Activated CD8-positive, alpha-beta memory T cell treated with anti-CD3 and anti-CD28 coated beads, Interleukin-2, amount 10 ng/mL, durations not matched to agents 7 days and 5 days (primary cell): ENCODE data around the gene SLC22A15. TPM values are rescaled to one million over a fixed set of nuclear protein-coding genes. Genes with fewer than 3 reads are reported as not detected.
"Not testable (repeated sequence)": the region's sequence is repeated elsewhere in the genome, so short reads cannot be mapped to it uniquely, and the experiment has no call there.

Experiments
- ATAC-seq: fragments of 150-1000 bp; cut with Tn5 transposase; one replicate; pipeline ENCODE4 v1.10.0; 2021; ENCODE audit warnings: moderate library complexity
- CTCF ChIA-PET: fragments of 350-600 bp; sonication (Branson Sonifier 250); formaldehyde crosslinking; loops from one replicate; lab custom pipeline; 2021; ENCODE audit warnings: antibody characterized with exemption; lab: Charles Lee
- DNase-seq: peaks from one replicate; pipeline ENCODE4 v3.0.0-alpha.2; 2020
- H3K27ac Mint-ChIP-seq: one replicate; pipeline ENCODE4 v1.8.0; 2021; ENCODE audit warnings: mild to moderate bottlenecking, mixed read lengths
- H3K27me3 Mint-ChIP-seq: one replicate; pipeline ENCODE4 v1.8.0; 2021; ENCODE audit warnings: mixed read lengths
- H3K36me3 Mint-ChIP-seq: one replicate; pipeline ENCODE4 v1.8.0; 2021; ENCODE audit warnings: mild to moderate bottlenecking, mixed read lengths
- H3K4me1 Mint-ChIP-seq: one replicate; pipeline ENCODE4 v1.8.0; 2021; ENCODE audit warnings: mixed read lengths
- H3K4me3 Mint-ChIP-seq: one replicate; pipeline ENCODE4 v1.8.0; 2021; ENCODE audit warnings: mild to moderate bottlenecking, moderate library complexity, mixed read lengths
- H3K9me3 Mint-ChIP-seq: one replicate; pipeline ENCODE4 v1.8.0; 2022; ENCODE audit warnings: low read depth, mixed read lengths
- total RNA-seq, 2 experiments: library from RNA; stranded (reverse); gene quantifications; one replicate each; pipeline ENCODE4 v1.2.3, GENCODE V29; 2021

SLC22A15 gene
- total RNA-seq, 2 experiments from 2014 or later, result 1.8 to 2.3 TPM

DNA sequence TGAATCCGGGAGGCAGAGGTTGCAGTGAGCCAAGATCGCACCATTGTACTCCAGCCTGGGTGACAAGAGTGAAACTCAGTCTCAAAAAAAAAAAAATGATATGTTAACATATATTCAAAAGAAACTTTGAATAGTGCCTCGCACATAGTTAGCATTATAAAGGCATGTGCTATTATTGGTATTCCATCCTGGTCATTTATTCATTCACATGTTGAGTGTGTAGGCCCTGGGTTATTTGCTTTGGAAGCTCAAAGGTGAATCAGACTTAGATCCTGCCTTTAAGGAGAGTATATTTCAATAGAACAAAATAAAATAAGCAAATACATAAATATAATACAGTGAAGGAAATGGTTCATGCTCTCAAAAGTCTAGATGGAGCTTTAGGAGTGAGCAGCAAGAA, 13.4 kb downstream of the SLC22A15 start:
- Mint-ChIP-seq H3K4me3 (no peak overlapping the region), H3K27ac (no peak overlapping the region), H3K36me3 (no peaks in the 10 kb centered on the region), H3K9me3 (no peaks in the 10 kb centered on the region), H3K4me1 (peaks cover 6% of the 10 kb centered on the region), H3K27me3 (no peaks in the 10 kb centered on the region)
- CTCF ChIA-PET, result interaction anchor here (1.4 kb wide), 1 partner anchor 30 kb away, joined by 4 read pairs; no protein-coding TSS in a partner anchor
- no peak for DNase-seq
- ATAC-seq, result no peak

DNA sequence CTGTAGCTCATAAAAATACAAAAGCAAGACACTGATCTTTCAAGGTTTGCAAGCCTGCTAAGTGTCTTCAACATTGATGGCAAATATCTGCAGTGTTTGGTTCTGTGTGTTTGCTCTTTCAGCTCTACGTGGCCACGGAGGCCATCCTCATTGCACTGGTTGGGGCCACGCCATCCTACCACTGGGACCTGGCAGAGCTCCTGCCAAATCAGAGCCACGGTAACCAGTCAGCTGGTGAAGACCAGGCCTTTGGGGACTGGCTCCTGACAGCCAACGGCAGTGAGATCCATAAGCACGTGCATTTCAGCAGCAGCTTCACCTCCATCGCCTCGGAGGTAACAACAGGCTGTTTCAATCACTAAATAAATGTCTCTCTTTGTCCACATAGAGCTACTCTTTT, 15.6 kb downstream of the SLC22A15 start:
- CTCF ChIA-PET, result interaction anchor here (1.2 to 1.7 kb wide), 2 partner anchors 10 to 147 kb away, joined by 4 to 11 read pairs; no protein-coding TSS in a partner anchor
- Mint-ChIP-seq H3K36me3 (peaks cover 5% of the 10 kb centered on the region), H3K27me3 (peaks cover 2% of the 10 kb centered on the region), H3K4me1 (peaks cover 6% of the 10 kb centered on the region), H3K9me3 (peaks cover 3% of the 10 kb centered on the region), H3K4me3 (no peak overlapping the region), H3K27ac (no peak overlapping the region)
- ATAC-seq (no peak), DNase-seq (no peak)

- not testable (repeated sequence) for ATAC-seq, H3K4me3 Mint-ChIP-seq, H3K27ac Mint-ChIP-seq, DNase-seq, H3K4me1 Mint-ChIP-seq, H3K27me3 Mint-ChIP-seq
- peaks cover 23% of the 10 kb centered on the region for H3K9me3 Mint-ChIP-seq
- CTCF ChIA-PET, result interaction anchor here (0.9 kb wide), 1 partner anchor 17 kb away, joined by 4 read pairs; no protein-coding TSS in a partner anchor
- peaks cover 29% of the 10 kb centered on the region for H3K36me3 Mint-ChIP-seq
These were observed 21.6 kb downstream of the SLC22A15 start for GRCh38 chr1:115997921-115998320.

DNA sequence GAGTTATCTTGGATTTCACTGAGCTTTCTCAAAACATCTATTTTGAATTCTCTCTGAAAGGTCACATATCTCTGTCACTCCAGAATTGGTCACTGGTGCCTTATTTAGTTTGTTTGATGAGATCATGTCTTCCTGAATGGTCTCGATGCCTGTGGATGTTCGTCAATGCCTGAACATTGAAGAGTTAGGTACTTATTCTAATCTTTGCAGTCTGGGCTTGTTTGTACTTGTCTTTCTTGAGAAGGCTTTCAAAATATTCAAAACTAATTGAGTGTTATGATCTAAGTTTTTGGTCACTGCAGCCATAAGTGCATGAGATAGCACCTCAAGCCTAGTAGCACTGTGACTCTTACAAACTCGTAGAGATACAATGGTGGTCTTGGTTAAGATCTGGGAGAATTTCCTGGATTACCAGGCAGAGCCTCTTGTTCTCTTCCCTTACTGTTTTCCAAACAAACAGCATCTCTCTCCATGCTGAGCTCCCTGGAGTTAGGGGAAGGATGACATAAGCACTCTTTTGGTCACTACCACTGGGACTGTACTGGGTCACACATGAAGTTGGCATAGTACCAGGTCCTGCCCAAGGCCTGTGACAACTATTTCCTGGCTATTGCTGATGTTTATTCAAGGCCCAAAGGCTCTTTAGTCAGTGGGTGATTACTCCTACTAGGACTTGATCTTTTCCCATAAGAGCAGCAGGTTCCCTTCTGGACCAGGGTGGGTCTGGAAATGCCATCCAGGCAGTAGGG, 25.6 kb downstream of the SLC22A15 start:
- CTCF ChIA-PET, result interaction anchor here (1.1 kb wide), 1 partner anchor 8 kb away, joined by 3 read pairs; no protein-coding TSS in a partner anchor
- Mint-ChIP-seq H3K36me3 (peaks cover 32% of the 10 kb centered on the region), H3K27me3 (peaks cover 6% of the 10 kb centered on the region), H3K4me1 (peaks cover 13% of the 10 kb centered on the region), H3K27ac (no peak overlapping the region), H3K9me3 (peaks cover 22% of the 10 kb centered on the region), H3K4me3 (no peak overlapping the region)
- DNase-seq (no peak), ATAC-seq (no peak)

GRCh38 chr1:116002781-116003420, 26.6 kb downstream of the SLC22A15 start:
- ATAC-seq (no peak), DNase-seq (no peak)
- CTCF ChIA-PET, result interaction anchor here (1.1 kb wide), 1 partner anchor 9 kb away, joined by 3 read pairs; no protein-coding TSS in a partner anchor
- Mint-ChIP-seq H3K27me3 (peaks cover 5% of the 10 kb centered on the region), H3K9me3 (peaks cover 17% of the 10 kb centered on the region), H3K36me3 (peaks cover 22% of the 10 kb centered on the region), H3K4me1 (peaks cover 15% of the 10 kb centered on the region), H3K4me3 (no peak overlapping the region), H3K27ac (no peak overlapping the region)

- CTCF ChIA-PET, result no interaction called here
- Mint-ChIP-seq H3K9me3 (peaks cover 8% of the 10 kb centered on the region), H3K36me3 (peaks cover 14% of the 10 kb centered on the region), H3K27ac (no peak overlapping the region), H3K27me3 (peaks cover 2% of the 10 kb centered on the region), H3K4me1 (peaks cover 15% of the 10 kb centered on the region), H3K4me3 (no peak overlapping the region)
- DNase-seq, result no peak
- no peak for ATAC-seq
These were observed 27.5 kb downstream of the SLC22A15 start for GRCh38 chr1:116003823-116004222.

DNA sequence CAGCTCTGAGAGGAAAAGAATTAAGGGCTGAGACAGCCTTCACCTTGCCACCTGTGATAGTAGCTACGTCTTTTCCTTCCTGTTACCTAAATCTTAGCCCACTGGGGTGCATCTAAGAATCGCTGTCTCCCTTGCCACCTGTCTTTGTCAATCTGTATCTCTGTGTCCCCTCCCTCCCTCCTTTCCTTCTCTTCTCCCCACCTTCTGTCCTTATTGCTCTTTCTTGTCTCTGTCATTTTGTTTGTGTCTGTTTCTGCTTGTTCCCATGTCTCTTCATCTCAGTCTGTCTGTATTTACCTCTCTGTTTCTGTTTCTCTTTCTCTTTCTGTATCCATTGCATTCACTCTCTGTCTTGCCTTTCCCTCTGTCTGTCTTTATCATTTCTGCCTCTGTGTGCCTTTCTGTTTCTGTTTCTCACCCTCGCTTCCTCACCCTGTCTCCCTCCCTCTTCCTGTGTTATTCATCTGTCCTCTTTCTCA, 30.2 kb downstream of the SLC22A15 start:
- CTCF ChIA-PET, result interaction anchor here (0.8 to 1.9 kb wide), 4 partner anchors 14 to 398 kb away, joined by 3 to 13 read pairs (median 8); no protein-coding TSS in a partner anchor
- DNase-seq (no peak), ATAC-seq (peak; percentile 94)
- Mint-ChIP-seq H3K9me3 (peaks cover 2% of the 10 kb centered on the region), H3K27ac (peak overlapping the region; percentile 87), H3K27me3 (peaks cover under 1% of the 10 kb centered on the region), H3K4me3 (peak overlapping the region; percentile 79), H3K36me3 (peaks cover 7% of the 10 kb centered on the region), H3K4me1 (peaks cover 15% of the 10 kb centered on the region)

- CTCF ChIA-PET, result interaction anchor here (3.3 kb wide), 1 partner anchor 11 kb away, joined by 13 read pairs; no protein-coding TSS in a partner anchor
- Mint-ChIP-seq H3K4me3 (no peak overlapping the region), H3K27me3 (no peaks in the 10 kb centered on the region), H3K9me3 (peaks cover 2% of the 10 kb centered on the region), H3K4me1 (peaks cover 15% of the 10 kb centered on the region), H3K27ac (no peak overlapping the region), H3K36me3 (peaks cover 4% of the 10 kb centered on the region)
- DNase-seq (no peak), ATAC-seq (no peak)
These were observed 32.5 kb downstream of the SLC22A15 start for GRCh38 chr1:116008656-116009390.

GRCh38 chr1:116012716-116013115, 36.4 kb downstream of the SLC22A15 start:
- peaks cover 2% of the 10 kb centered on the region for H3K27me3 Mint-ChIP-seq
- H3K4me3 Mint-ChIP-seq, result no peak overlapping the region
- no peaks in the 10 kb centered on the region for H3K4me1 Mint-ChIP-seq
- H3K27ac Mint-ChIP-seq, result no peak overlapping the region
- CTCF ChIA-PET, result interaction anchor here (0.7 kb wide), 1 partner anchor 11 kb away, joined by 3 read pairs; no protein-coding TSS in a partner anchor
- H3K36me3 Mint-ChIP-seq, result no peaks in the 10 kb centered on the region
- no peaks in the 10 kb centered on the region for H3K9me3 Mint-ChIP-seq
- DNase-seq (no peak), ATAC-seq (no peak)

DNA sequence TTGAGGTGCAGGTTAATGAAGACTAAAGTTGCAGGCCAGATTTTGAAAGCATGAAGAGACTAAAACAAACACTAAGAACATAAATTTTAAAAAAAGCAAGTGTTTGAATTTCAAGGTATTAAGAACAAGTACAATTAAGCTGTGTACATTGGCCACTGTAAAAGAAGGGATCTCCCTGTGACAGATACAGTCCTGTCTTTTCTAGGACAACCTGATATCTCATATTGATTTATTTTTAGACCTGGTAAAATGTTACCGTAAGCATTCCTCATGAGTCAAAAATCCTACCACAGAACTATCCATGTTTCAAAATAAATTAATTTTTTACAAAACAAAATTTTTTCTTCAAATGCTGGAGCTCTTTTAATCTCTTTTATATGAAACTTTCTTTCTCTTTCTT, 39.4 kb downstream of the SLC22A15 start:
- Mint-ChIP-seq H3K4me3 (no peak overlapping the region), H3K9me3 (no peaks in the 10 kb centered on the region), H3K27me3 (peaks cover 2% of the 10 kb centered on the region), H3K27ac (no peak overlapping the region), H3K4me1 (peaks cover 2% of the 10 kb centered on the region), H3K36me3 (no peaks in the 10 kb centered on the region)
- DNase-seq, result no peak
- CTCF ChIA-PET, result no interaction called here
- no peak for ATAC-seq

DNA sequence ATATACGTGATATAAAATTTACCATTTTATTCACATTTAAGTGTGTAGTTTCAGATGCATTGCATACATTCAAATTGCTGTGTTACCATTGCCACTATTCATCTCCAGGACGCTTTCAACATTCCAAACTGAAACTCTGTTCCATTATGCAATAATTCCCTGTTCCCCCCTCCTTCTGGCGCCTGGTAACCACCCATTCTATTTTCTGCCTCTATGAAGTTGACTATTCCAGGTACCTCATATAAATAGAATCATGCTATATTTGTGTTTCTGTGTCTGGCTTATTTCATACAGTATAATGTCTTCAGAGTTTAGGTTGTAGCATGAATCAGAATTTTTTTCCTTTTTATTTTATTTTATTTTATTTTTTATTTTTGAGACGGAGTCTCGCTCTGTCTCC, 41.7 kb downstream of the SLC22A15 start:
- Mint-ChIP-seq H3K4me3 (no peak overlapping the region), H3K27me3 (peaks cover 2% of the 10 kb centered on the region), H3K36me3 (no peaks in the 10 kb centered on the region), H3K9me3 (no peaks in the 10 kb centered on the region), H3K4me1 (peaks cover 2% of the 10 kb centered on the region), H3K27ac (no peak overlapping the region)
- DNase-seq (no peak), ATAC-seq (no peak)
- CTCF ChIA-PET, result no interaction called here

DNA sequence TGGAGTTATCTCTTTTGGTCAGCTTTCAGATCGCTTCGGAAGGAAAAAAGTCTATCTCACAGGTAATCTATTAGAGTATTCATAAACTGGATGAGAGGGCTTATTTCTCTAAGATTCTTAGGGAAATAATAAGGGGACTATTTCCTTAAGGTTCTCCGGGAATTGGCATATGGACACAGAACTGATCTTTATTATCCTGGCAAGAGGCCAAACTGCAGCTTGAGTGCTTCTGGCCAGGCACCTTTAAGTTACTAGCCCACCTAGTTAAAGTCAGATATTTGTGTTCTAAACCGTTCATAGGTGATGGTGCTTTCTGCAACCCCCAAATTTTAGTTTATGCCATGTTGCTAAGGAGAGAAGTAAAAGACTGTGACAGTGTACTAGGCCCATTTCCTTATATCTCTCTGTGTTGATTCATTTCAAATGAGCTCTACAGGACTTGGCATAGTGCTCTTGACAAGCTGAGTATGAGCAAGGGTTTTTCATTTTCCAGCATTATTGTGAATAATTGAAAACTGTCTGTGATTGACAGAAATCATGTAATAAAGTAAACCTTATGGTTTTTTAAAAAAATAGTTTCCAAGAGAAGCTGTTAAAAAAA, 43.4 kb downstream of the SLC22A15 start:
- Mint-ChIP-seq H3K27ac (no peak overlapping the region), H3K4me3 (no peak overlapping the region), H3K36me3 (no peaks in the 10 kb centered on the region), H3K4me1 (peaks cover 2% of the 10 kb centered on the region), H3K27me3 (peaks cover 2% of the 10 kb centered on the region), H3K9me3 (no peaks in the 10 kb centered on the region)
- ATAC-seq (no peak), DNase-seq (no peak)
- CTCF ChIA-PET, result interaction anchor here (0.9 to 2.4 kb wide), 14 partner anchors 9 to 215 kb away, joined by 3 to 16 read pairs (median 7); no protein-coding TSS in a partner anchor
